Measurements from ENCODE around the gene GEMIN4.

DNA sequence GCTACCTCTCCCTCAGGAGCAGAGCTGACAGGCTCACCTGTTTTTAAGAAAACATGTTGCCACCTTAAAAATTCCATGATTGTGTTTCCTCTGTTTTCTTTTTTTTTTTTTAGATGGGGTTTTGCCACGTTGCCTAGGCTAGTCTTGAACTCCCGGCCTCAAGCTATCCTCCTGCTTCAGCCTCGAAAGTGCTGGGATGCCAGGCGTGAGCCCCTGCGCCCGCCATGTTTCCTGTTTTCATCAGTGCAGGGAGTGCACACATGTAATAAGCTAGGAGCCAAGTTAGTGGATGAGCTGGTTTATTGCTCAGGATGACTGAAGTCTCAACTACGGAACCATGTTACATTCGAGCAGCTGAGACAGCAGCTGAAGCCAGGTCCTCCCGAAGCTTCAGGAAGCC lies 43.7 kb upstream of the GEMIN4 start:
- TF ChIP-seq, protein P1, sequence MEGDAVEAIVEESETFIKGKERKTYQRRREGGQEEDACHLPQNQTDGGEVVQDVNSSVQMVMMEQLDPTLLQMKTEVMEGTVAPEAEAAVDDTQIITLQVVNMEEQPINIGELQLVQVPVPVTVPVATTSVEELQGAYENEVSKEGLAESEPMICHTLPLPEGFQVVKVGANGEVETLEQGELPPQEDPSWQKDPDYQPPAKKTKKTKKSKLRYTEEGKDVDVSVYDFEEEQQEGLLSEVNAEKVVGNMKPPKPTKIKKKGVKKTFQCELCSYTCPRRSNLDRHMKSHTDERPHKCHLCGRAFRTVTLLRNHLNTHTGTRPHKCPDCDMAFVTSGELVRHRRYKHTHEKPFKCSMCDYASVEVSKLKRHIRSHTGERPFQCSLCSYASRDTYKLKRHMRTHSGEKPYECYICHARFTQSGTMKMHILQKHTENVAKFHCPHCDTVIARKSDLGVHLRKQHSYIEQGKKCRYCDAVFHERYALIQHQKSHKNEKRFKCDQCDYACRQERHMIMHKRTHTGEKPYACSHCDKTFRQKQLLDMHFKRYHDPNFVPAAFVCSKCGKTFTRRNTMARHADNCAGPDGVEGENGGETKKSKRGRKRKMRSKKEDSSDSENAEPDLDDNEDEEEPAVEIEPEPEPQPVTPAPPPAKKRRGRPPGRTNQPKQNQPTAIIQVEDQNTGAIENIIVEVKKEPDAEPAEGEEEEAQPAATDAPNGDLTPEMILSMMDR (IDR thresholded peaks at IDR 0.05; ENCODE audit: low read depth, low read length, poor library complexity, severe bottlenecking), result no peak
- TF ChIP-seq EZH2phosphoT487 (IDR thresholded peaks at IDR 0.05; ENCODE audit: borderline replicate concordance, low read length), result no peak

Measured in DOHH2 (cell line).